ENCODE data around the gene ALKBH8.

Gene ALKBH8

DNA sequence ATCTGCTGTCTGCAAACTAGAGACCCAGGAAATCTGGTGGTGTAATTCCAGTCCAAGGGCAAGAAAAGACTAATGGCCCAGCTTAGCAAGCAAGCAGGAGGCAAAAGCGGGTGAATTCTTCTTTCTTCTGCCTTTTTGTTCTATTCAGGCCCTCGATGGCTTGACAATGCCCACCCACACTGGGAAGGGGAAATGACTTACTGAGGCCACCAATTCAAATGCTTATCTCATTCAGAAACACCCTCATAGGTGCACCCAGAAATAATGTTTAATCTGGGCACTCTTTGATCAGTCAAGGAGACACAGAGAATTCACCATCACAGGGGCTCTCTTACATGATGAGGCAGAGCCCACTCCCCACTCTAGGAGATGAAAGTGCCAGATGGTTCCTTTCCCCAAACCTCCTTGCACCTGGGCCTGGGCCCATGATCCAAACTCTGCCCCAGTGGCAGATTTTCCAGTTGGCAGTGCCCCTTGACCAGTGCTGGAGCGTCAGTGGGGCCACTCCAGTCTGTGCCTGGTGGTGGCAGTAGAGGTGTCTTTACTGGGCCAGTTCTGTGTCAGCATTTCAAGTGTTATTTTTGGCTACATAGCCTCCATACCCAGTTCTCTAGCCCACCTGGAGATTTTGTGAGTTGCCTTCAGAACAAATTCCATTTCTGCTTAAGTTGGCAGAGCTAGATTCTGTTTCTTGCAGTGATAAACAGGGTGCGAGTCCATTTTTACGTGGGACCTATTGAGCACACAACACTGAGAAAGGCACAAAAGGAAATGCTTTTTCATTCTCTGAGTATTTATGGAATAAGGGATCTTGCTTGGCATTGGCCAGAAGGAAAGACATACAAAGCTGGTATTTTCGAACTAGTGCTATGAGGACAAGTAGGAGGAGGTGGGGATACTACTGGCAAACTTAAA is 32.9 kb upstream of the ALKBH8 start:
- no peak for DNase-seq (ENCODE audit: low read depth)
- TF ChIP-seq, protein P1, sequence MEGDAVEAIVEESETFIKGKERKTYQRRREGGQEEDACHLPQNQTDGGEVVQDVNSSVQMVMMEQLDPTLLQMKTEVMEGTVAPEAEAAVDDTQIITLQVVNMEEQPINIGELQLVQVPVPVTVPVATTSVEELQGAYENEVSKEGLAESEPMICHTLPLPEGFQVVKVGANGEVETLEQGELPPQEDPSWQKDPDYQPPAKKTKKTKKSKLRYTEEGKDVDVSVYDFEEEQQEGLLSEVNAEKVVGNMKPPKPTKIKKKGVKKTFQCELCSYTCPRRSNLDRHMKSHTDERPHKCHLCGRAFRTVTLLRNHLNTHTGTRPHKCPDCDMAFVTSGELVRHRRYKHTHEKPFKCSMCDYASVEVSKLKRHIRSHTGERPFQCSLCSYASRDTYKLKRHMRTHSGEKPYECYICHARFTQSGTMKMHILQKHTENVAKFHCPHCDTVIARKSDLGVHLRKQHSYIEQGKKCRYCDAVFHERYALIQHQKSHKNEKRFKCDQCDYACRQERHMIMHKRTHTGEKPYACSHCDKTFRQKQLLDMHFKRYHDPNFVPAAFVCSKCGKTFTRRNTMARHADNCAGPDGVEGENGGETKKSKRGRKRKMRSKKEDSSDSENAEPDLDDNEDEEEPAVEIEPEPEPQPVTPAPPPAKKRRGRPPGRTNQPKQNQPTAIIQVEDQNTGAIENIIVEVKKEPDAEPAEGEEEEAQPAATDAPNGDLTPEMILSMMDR (conservative IDR thresholded peaks at IDR 0.05; ENCODE audit: low read length) = peak; percentile 58
- H3K4me3 ChIP-seq (ENCODE audit: low read length) = no peak overlapping the region

DNA sequence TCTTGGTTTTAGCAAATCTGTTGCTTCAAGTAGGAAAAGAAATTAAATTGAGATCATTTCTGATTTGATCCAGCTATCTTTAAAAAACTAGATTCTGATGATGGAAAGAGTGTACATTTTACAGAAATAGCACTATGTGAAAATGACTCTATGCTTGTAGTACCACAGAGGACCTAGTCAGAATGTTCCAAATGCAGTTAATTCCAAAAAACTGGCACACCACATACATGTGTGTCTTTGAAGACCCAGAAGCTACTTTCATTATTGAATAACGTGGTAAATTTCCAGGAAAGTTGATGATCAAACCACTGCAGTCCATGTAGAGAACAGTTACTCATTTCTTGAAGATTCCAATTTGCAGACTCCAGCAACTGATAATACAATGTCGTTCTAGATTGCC is 29.2 kb upstream of the ALKBH8 start:
- no peak for DNase-seq (ENCODE audit: low read depth)
- no peak overlapping the region for H3K4me3 ChIP-seq (ENCODE audit: low read length)
- TF ChIP-seq, protein P1 (conservative IDR thresholded peaks at IDR 0.05; ENCODE audit: low read length) = no peak

DNA sequence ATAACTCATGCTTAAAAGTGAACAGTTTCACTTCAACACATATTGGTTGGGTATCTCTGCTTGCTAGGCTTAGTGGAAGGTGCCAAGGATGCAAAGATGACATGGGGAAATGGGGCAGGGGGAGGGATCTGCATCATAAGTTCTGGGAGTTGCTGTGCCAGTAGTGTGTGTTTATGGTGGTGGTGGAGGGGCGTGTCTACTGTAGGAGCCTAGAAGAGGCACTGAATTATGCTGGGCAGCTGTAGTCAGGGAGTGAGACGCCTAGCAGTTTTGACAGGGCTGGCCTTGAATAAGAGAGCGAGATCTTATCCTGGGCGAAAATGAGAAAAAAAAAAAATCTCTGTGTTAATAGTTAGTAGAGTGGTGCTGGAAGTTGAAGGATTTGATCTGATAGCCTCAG is 28.4 kb upstream of the ALKBH8 start:
- TF ChIP-seq, protein P1 (conservative IDR thresholded peaks at IDR 0.05; ENCODE audit: low read length) = no peak
- DNase-seq (ENCODE audit: low read depth) = no peak
- no peak overlapping the region for H3K4me3 ChIP-seq (ENCODE audit: low read length)

DNA sequence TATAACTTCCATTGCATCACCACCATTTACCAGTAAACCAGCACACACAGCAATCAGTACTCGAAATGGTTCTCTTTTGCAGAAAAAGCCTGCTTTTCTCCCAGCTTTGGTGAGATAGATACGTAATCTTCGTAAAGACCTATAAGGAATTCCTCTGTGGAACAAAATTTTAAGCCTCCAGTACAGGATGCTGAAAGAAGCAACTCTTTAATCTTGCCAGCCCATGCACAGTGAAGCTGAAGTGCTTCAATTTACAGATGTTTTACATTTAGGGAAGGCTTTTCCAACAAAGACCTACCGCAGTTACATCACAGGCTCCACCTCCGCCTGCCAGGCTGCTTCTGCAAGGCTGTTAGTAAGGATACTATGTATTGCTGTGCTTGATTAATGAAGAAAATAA is 27.3 kb upstream of the ALKBH8 start:
- no peak overlapping the region for H3K4me3 ChIP-seq (ENCODE audit: low read length)
- TF ChIP-seq, protein P1 (conservative IDR thresholded peaks at IDR 0.05; ENCODE audit: low read length) = no peak
- DNase-seq (ENCODE audit: low read depth) = no peak

DNA sequence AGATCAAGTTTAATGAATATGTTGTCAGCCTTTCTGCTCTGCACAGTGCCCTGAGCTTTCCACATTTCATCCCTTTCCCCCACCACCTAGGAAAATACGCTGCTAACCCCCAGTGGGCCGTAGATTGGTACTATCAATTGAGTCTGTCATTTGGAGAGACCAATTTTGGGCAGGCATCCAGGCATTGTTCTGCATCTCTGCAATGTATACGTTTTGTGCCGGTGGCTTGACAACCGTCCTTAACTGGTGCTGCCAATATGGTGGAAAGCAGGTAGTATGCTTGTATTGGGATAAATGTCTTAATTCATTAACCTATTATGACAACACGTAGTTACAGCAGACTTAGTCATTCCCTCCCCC is 26.7 kb upstream of the ALKBH8 start:
- DNase-seq (ENCODE audit: low read depth) = no peak
- TF ChIP-seq, protein P1 (conservative IDR thresholded peaks at IDR 0.05; ENCODE audit: low read length) = no peak
- peak overlapping the region; percentile 79; the same call in 1 of the 2 replicates for H3K4me3 ChIP-seq (ENCODE audit: low read length)

DNA sequence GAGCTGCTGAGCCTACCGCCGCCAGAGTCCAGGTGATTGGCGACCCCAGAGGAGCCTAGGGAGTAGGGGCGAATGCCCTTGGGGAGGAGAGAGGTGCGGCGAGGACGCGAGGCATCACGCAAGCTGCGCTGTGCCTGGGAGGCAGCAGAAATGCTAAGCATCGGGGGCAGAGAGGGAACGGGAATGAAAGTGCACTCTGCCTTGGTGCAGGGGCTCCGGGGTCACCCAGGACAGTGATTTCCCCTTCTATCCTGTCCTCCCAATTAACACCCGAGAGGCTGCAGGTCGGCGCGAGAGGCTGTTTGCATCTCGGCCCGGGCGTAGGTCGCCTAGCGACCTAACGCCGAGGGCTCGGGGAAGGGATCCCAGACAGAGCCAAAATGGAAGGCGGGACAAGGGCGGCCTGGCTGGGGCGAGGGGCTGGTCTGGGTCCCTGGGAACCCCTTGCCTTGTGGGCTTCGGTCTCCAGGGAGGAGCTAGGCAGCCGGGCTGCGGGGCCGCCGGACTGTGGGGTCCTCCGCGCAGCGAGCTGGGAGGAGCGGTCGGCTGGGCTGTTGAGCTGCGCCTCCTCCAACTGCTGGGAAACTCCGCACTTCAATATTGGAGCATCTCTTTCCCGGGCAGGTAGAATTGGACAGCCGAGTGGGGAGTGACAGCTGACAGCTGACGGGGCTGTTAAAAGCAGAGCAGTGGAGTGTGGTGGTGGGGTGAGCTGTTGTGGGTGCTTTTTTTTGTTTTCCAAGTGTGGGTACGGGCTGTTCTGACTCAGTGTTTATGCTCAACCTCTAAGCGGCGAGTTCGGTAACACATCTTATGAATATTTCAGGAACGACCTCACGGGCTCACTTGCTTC is 26.1 kb upstream of the ALKBH8 start:
- TF ChIP-seq, protein P1 (conservative IDR thresholded peaks at IDR 0.05; ENCODE audit: low read length) = no peak
- peak; percentile 11 for DNase-seq (ENCODE audit: low read depth)
- peak overlapping the region; percentile 79 for H3K4me3 ChIP-seq (ENCODE audit: low read length)

Measured in AG10803 (cell line).